ENCODE results near the gene DPYD.

- TF ChIP-seq, protein P1, sequence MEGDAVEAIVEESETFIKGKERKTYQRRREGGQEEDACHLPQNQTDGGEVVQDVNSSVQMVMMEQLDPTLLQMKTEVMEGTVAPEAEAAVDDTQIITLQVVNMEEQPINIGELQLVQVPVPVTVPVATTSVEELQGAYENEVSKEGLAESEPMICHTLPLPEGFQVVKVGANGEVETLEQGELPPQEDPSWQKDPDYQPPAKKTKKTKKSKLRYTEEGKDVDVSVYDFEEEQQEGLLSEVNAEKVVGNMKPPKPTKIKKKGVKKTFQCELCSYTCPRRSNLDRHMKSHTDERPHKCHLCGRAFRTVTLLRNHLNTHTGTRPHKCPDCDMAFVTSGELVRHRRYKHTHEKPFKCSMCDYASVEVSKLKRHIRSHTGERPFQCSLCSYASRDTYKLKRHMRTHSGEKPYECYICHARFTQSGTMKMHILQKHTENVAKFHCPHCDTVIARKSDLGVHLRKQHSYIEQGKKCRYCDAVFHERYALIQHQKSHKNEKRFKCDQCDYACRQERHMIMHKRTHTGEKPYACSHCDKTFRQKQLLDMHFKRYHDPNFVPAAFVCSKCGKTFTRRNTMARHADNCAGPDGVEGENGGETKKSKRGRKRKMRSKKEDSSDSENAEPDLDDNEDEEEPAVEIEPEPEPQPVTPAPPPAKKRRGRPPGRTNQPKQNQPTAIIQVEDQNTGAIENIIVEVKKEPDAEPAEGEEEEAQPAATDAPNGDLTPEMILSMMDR (IDR thresholded peaks at IDR 0.05) = no peak
- TF ChIP-seq POLR2A (IDR thresholded peaks at IDR 0.05) = no peak
These were observed 9.3 kb upstream of the DPYD start for GRCh38 chr1:97929874-97930851.

Measured in tibial nerve (tissue), 3 donors.